HepG2 (cell line): ENCODE results near the gene ZNF195. TPM values are rescaled to one million over a fixed set of nuclear protein-coding genes. Genes with fewer than 3 reads are reported as not detected.

Experiments
- CC2D1A ChIP-seq: sonication (generic); formaldehyde crosslinking; IDR thresholded peaks from 2 replicates; pipeline ENCODE4 v1.8.1; 2023; ENCODE audit warnings: mild to moderate bottlenecking, missing genetic modification reagents
- HNRNPLL ChIP-seq: fragments of 200-400 bp; formaldehyde crosslinking; IDR thresholded peaks from 2 replicates; pipeline ENCODE4 v1.6.1; 2017; ENCODE audit warnings: mild to moderate bottlenecking, low read depth, low read length; ENCODE audit not compliant: poor library complexity, severe bottlenecking
- MED8 ChIP-seq: sonication (generic); formaldehyde crosslinking; IDR thresholded peaks from 2 replicates; pipeline ENCODE4 v1.8.1; 2023; ENCODE audit warnings: mild to moderate bottlenecking, missing genetic modification reagents; ENCODE audit not compliant: insufficient replicate concordance
- RARG ChIP-seq: sonication (generic); formaldehyde crosslinking; IDR thresholded peaks from 2 replicates; pipeline ENCODE4 v1.4.0; 2020; ENCODE audit warnings: low read depth, mild to moderate bottlenecking, missing genetic modification reagents
- SIX4 ChIP-seq: sonication (generic); formaldehyde crosslinking; IDR thresholded peaks from 2 replicates; pipeline ENCODE4 v1.4.0; 2020; ENCODE audit warnings: missing genetic modification reagents
- SP2 ChIP-seq: sonication (generic); formaldehyde crosslinking; IDR thresholded peaks from 2 replicates; pipeline ENCODE4 v1.5.1; 2020; ENCODE audit warnings: mild to moderate bottlenecking, missing genetic modification reagents
- ZFP1 ChIP-seq: IDR thresholded peaks from 2 replicates; pipeline ENCODE4 v1.6.1; 2016
- ZNF10 ChIP-seq: sonication (generic); formaldehyde crosslinking; IDR thresholded peaks from 2 replicates; pipeline ENCODE4 v1.4.0; 2020; ENCODE audit warnings: mild to moderate bottlenecking, low read depth, missing genetic modification reagents, borderline replicate concordance
- ZNF30 ChIP-seq: sonication (generic); formaldehyde crosslinking; IDR thresholded peaks from 2 replicates; pipeline ENCODE4 v1.5.0; 2020; ENCODE audit warnings: mild to moderate bottlenecking, missing genetic modification reagents
- ZNF343 ChIP-seq: sonication (generic); formaldehyde crosslinking; IDR thresholded peaks from 2 replicates; pipeline ENCODE4 v1.4.0; 2020; ENCODE audit warnings: mild to moderate bottlenecking, missing genetic modification reagents
- ZNF414 ChIP-seq: sonication (generic); formaldehyde crosslinking; IDR thresholded peaks from 2 replicates; pipeline ENCODE4 v1.5.0; 2020; ENCODE audit warnings: missing genetic modification reagents
- ZNF556 ChIP-seq: sonication (generic); formaldehyde crosslinking; IDR thresholded peaks from 2 replicates; pipeline ENCODE4 v1.4.0; 2020; ENCODE audit warnings: mild to moderate bottlenecking, missing genetic modification reagents, borderline replicate concordance
- ZNF615 ChIP-seq: sonication (generic); formaldehyde crosslinking; IDR thresholded peaks from 2 replicates; pipeline ENCODE4 v1.5.0; 2020; ENCODE audit warnings: mild to moderate bottlenecking, missing genetic modification reagents, borderline replicate concordance
- ZNF687 ChIP-seq: sonication (generic); formaldehyde crosslinking; IDR thresholded peaks from 2 replicates; pipeline ENCODE4 v1.5.1; 2020; ENCODE audit warnings: mild to moderate bottlenecking, missing genetic modification reagents, moderate library complexity
- ZNF776 ChIP-seq: sonication (generic); formaldehyde crosslinking; IDR thresholded peaks from 2 replicates; pipeline ENCODE4 v1.4.0; 2020; ENCODE audit warnings: mild to moderate bottlenecking, missing genetic modification reagents
- ZNF792 ChIP-seq: IDR thresholded peaks from 2 replicates; pipeline ENCODE4 v1.6.1; 2016
- ZNF83 ChIP-seq: sonication (generic); formaldehyde crosslinking; IDR thresholded peaks from 2 replicates; pipeline ENCODE4 v1.4.0; 2020; ENCODE audit warnings: missing genetic modification reagents, mild to moderate bottlenecking, borderline replicate concordance
- polyA plus RNA-seq, 8 experiments: library from polyadenylated mRNA; depleted of rRNA in 3 of 8; stranded (reverse) in 7 of 8; unstranded in 1 of 8; fragments of >200 nt; fragmentation: Illumina TruSeq in 4 of 8; extraction: Trizol in 4 of 8; gene quantifications; 2 replicates each; pipeline versions ENCODE4 v1.2.1 to v1.2.3, GENCODE V29; 2011 to 2016; ENCODE audit warnings: low read depth in 4 of 8, missing spikeins in 1 of 8, mixed read lengths in 1 of 8; ENCODE audit not compliant: insufficient read depth in 1 of 8
- total RNA-seq, 5 experiments: library from RNA; depleted of rRNA; stranded (reverse); fragments of >200 nt; fragmentation: Illumina TruSeq; extraction: Trizol; gene quantifications; 2 replicates each; pipeline ENCODE4 v1.2.3, GENCODE V29; 2016; ENCODE audit warnings: low read depth in 1 of 5
- TF ChIP-seq, protein P1 (sequence below): sonication (generic); formaldehyde crosslinking; IDR thresholded peaks from 2 replicates; pipeline ENCODE4 v1.8.0; 2022; ENCODE audit warnings: missing genetic modification reagents, mild to moderate bottlenecking, borderline replicate concordance
- TF ChIP-seq, protein P2 (sequence below): sonication (generic); IDR thresholded peaks from 2 replicates; pipeline ENCODE4 v1.6.1; 2016; ENCODE audit warnings: low read depth, borderline replicate concordance
- TF ChIP-seq, protein P3 (sequence below): IDR thresholded peaks from 2 replicates; pipeline ENCODE4 v1.6.1; 2016; ENCODE audit warnings: missing compliant biosample characterization, missing genetic modification reagents, borderline replicate concordance

Gene ZNF195
- total and polyA plus RNA-seq, 2 of the 13 experiments (the other 11 are each of a cell fraction or from before 2014, with no cell fraction given), result 17.3 to 31.4 TPM

DNA sequence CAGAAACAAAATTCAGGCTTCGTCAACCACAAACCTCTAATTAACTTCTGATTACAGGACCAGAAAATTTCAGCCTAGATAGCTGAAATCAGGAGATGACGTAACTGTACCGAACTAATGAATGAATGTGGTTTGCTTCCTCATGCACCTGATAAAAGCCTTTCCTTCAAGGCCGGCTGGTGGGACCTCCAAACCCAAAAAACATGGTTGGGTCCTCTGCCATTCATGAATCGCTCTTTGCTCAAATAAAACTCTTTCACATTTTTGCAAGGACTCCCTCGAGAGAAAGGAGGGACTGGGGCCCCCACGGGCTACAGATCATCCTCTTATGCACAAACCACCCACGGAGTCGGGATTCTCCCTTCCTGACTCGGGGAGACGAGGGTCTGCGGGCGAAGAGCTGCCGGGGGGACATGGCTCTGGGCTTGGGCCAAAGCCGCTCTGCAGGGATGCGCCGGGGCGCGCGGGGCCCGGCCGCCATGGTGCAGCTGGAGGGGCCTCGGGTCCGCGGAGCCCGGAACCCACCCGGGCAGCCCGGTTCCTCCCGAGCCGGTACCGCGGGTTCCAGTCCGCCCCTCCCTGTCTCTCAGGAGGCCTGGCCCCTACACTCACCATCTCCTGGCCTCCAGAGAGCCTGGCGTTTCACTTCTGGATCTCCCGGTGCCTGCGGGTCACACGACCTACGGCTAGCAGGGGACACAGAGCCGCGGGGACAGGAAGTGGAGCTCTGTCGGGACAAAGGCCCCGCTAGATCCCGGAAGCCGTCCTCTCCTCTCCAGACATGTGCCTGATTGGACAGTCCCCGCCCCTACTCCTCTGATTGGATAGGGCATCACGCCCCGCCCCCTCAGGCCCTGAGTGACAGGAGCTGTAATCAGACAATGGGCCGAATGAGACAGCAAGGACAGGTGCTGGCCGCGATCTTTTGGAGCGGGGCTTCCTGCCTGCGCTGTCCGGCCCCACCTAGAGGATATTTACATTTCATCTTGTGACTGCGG, at the start of gene ZNF195 (continued):
- TF ChIP-seq ZNF556 (CRISPR knock-in tag) (0 out of 2 replicates have a peak, but pooled peaks have one; percentile 63), ZNF615 (CRISPR knock-in tag) (no peak), ZNF30 (CRISPR knock-in tag) (no peak), ZNF792 (CRISPR knock-in tag) (no peak; the same call in 1 of the 2 replicates), ZNF776 (CRISPR knock-in tag) (no peak), ZFP1 (CRISPR knock-in tag) (no peak), RARG (CRISPR knock-in tag) (no peak), SP2 (peak; percentile 85), SIX4 (CRISPR knock-in tag) (no peak), ZNF414 (CRISPR knock-in tag) (peak; percentile 91), ZNF687 (CRISPR knock-in tag) (peak; percentile 90), HNRNPLL (peak; percentile 28), MED8 (no peak), CC2D1A (CRISPR knock-in tag) (no peak), ZNF343 (CRISPR knock-in tag) (peak; percentile 69; the same call in 1 of the 2 replicates), ZNF83 (CRISPR knock-in tag) (no peak), ZNF10 (CRISPR knock-in tag) (no peak)
- TF ChIP-seq, protein P1, sequence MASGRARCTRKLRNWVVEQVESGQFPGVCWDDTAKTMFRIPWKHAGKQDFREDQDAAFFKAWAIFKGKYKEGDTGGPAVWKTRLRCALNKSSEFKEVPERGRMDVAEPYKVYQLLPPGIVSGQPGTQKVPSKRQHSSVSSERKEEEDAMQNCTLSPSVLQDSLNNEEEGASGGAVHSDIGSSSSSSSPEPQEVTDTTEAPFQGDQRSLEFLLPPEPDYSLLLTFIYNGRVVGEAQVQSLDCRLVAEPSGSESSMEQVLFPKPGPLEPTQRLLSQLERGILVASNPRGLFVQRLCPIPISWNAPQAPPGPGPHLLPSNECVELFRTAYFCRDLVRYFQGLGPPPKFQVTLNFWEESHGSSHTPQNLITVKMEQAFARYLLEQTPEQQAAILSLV (CRISPR knock-in tag), result peak; percentile 73; the same call in 1 of the 2 replicates
- TF ChIP-seq, protein P2, sequence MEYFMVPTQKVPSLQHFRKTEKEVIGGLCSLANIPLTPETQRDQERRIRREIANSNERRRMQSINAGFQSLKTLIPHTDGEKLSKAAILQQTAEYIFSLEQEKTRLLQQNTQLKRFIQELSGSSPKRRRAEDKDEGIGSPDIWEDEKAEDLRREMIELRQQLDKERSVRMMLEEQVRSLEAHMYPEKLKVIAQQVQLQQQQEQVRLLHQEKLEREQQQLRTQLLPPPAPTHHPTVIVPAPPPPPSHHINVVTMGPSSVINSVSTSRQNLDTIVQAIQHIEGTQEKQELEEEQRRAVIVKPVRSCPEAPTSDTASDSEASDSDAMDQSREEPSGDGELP, result peak; percentile 39; the same call in 1 of the 2 replicates
- TF ChIP-seq, protein P3, sequence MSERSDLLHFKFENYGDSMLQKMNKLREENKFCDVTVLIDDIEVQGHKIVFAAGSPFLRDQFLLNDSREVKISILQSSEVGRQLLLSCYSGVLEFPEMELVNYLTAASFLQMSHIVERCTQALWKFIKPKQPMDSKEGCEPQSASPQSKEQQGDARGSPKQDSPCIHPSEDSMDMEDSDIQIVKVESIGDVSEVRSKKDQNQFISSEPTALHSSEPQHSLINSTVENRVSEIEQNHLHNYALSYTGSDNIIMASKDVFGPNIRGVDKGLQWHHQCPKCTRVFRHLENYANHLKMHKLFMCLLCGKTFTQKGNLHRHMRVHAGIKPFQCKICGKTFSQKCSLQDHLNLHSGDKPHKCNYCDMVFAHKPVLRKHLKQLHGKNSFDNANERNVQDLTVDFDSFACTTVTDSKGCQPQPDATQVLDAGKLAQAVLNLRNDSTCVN (CRISPR knock-in tag), result 0 out of 2 replicates have a peak, but pooled peaks have one; percentile 34
